HepG2 (cell line): Measurements from ENCODE around the gene HSF4. TPM values are rescaled to one million over a fixed set of nuclear protein-coding genes. Genes with fewer than 3 reads are reported as not detected.

Experiments used
- ARNTL ChIP-seq: sonication (generic); formaldehyde crosslinking; IDR thresholded peaks from 2 replicates; pipeline ENCODE4 v1.4.0; 2020; ENCODE audit warnings: mild to moderate bottlenecking, missing genetic modification reagents
- BCLAF1 ChIP-seq: fragments of 450-650 bp; IDR thresholded peaks from 2 replicates; pipeline ENCODE4 v1.6.1; 2017; ENCODE audit warnings: mild to moderate bottlenecking
- GABPB1 ChIP-seq: IDR thresholded peaks from 2 replicates; pipeline ENCODE4 v1.6.1; 2016; ENCODE audit warnings: mild to moderate bottlenecking, missing genetic modification reagents, moderate library complexity, missing compliant biosample characterization
- RORA ChIP-seq: sonication (generic); formaldehyde crosslinking; IDR thresholded peaks from 2 replicates; pipeline ENCODE4 v1.5.0; 2020; ENCODE audit warnings: mild to moderate bottlenecking, missing genetic modification reagents, moderate library complexity
- SIN3A ChIP-seq: IDR thresholded peaks from 2 replicates; pipeline ENCODE4 v1.6.1; 2011; ENCODE audit warnings: low read depth, mild to moderate bottlenecking, control low read depth, low read length, borderline replicate concordance
- SNAPC4 ChIP-seq: sonication (generic); formaldehyde crosslinking; IDR thresholded peaks from 2 replicates; pipeline ENCODE4 v1.4.0; 2020; ENCODE audit warnings: mild to moderate bottlenecking, missing genetic modification reagents
- TFAP4 ChIP-seq: sonication (generic); IDR thresholded peaks from 2 replicates; pipeline ENCODE4 v1.6.1; 2016; ENCODE audit warnings: low read depth, borderline replicate concordance
- ZBTB14 ChIP-seq: sonication (generic); formaldehyde crosslinking; IDR thresholded peaks from 2 replicates; pipeline ENCODE4 v1.4.0; 2020; ENCODE audit warnings: missing genetic modification reagents
- ZBTB7B ChIP-seq: sonication (generic); formaldehyde crosslinking; IDR thresholded peaks from 2 replicates; pipeline ENCODE4 v1.4.0; 2020; ENCODE audit warnings: missing genetic modification reagents
- ZNF280B ChIP-seq: sonication (generic); formaldehyde crosslinking; IDR thresholded peaks from 2 replicates; pipeline ENCODE4 v1.5.0; 2020; ENCODE audit warnings: missing genetic modification reagents, mild to moderate bottlenecking, borderline replicate concordance
- ZNF619 ChIP-seq: sonication (generic); formaldehyde crosslinking; IDR thresholded peaks from 2 replicates; pipeline ENCODE4 v1.4.0; 2020; ENCODE audit warnings: mild to moderate bottlenecking, missing genetic modification reagents
- ZNF770 ChIP-seq: sonication (generic); formaldehyde crosslinking; IDR thresholded peaks from 2 replicates; pipeline ENCODE4 v1.5.0; 2020; ENCODE audit warnings: mild to moderate bottlenecking, missing genetic modification reagents
- ZSCAN29 ChIP-seq: sonication (generic); formaldehyde crosslinking; conservative IDR thresholded peaks from 2 replicates; pipeline ENCODE4 v1.4.0; 2020; ENCODE audit warnings: mild to moderate bottlenecking, missing genetic modification reagents
- polyA plus RNA-seq, 8 experiments: library from polyadenylated mRNA; depleted of rRNA in 3 of 8; stranded (reverse) in 7 of 8; unstranded in 1 of 8; fragments of >200 nt; fragmentation: Illumina TruSeq in 4 of 8; extraction: Trizol in 4 of 8; gene quantifications; 2 replicates each; pipeline versions ENCODE4 v1.2.1 to v1.2.3, GENCODE V29; 2011 to 2016; ENCODE audit warnings: low read depth in 4 of 8, missing spikeins in 1 of 8, mixed read lengths in 1 of 8; ENCODE audit not compliant: insufficient read depth in 1 of 8
- total RNA-seq, 5 experiments: library from RNA; depleted of rRNA; stranded (reverse); fragments of >200 nt; fragmentation: Illumina TruSeq; extraction: Trizol; gene quantifications; 2 replicates each; pipeline ENCODE4 v1.2.3, GENCODE V29; 2016; ENCODE audit warnings: low read depth in 1 of 5

HSF4 gene
- total and polyA plus RNA-seq, 2 of the 13 experiments (the other 11 are each of a cell fraction or from before 2014, with no cell fraction given), result 3.5 to 16.9 TPM

GRCh38 chr16:67155295-67156142, 9.0 kb upstream of the HSF4 start (continued):
- TF ChIP-seq SNAPC4 (CRISPR knock-in tag), result no peak
- TF ChIP-seq ZBTB7B (CRISPR knock-in tag), result peak; percentile 77; the same call in 1 of the 2 replicates
- TF ChIP-seq ZNF280B (CRISPR knock-in tag), result no peak
- TF ChIP-seq RORA, result no peak
- TF ChIP-seq SIN3A, result no peak
- peak; percentile 65; the same call in 1 of the 2 replicates for TF ChIP-seq GABPB1 (CRISPR knock-in tag)
- peak; percentile 73; the same call in 1 of the 2 replicates for TF ChIP-seq TFAP4
- TF ChIP-seq ZBTB14, result peak; percentile 72; the same call in 1 of the 2 replicates
- TF ChIP-seq BCLAF1, result no peak
- TF ChIP-seq ARNTL (CRISPR knock-in tag), result no peak
- TF ChIP-seq ZNF770 (CRISPR knock-in tag), result 0 out of 2 replicates have a peak, but pooled peaks have one; percentile 27
- 0 out of 2 replicates have a peak, but pooled peaks have one; percentile 78 for TF ChIP-seq ZNF619 (CRISPR knock-in tag)
- TF ChIP-seq ZSCAN29 (CRISPR knock-in tag), result no peak; the same call in none of the 2 replicates
